ENCODE data around the gene H6PD. TPM values are rescaled to one million over a fixed set of nuclear protein-coding genes. Genes with fewer than 3 reads are reported as not detected.
A peak's percentile ranks its signal among the peaks of the same experiment; 100 is the strongest.

H6PD gene
- total and polyA plus RNA-seq, 4 donors: 28.9 to 134 (median 56.8) TPM

DNA sequence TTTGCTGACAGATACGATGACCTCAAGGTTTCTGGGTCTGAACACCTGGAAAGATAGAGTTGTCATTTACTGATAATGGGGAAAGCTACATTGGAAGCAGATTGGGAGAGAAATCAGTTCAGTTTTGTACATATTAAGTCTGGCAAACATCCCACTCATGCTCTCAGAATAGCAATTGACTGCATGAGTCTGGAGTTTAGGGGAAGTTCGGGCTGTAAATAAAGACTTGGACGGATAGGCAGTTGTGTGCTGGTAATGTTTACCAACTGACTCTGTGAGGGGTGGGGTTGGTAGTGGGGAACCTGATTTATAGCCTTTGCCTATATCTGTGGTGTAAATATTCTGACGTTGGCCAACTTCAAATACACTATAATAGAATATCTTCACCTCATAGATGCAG, 4.0 kb downstream of the H6PD start (continued):
- TF ChIP-seq JUND (IDR thresholded peaks at IDR 0.05) (peak in 1 of 2 donors; percentile 63), EGR1 (IDR thresholded peaks at IDR 0.05; ENCODE audit: low read depth in 2 of 2) (peak in 1 of 2 donors; percentile 36), TAF1 (conservative IDR thresholded peaks at IDR 0.05) (no peak)

DNA sequence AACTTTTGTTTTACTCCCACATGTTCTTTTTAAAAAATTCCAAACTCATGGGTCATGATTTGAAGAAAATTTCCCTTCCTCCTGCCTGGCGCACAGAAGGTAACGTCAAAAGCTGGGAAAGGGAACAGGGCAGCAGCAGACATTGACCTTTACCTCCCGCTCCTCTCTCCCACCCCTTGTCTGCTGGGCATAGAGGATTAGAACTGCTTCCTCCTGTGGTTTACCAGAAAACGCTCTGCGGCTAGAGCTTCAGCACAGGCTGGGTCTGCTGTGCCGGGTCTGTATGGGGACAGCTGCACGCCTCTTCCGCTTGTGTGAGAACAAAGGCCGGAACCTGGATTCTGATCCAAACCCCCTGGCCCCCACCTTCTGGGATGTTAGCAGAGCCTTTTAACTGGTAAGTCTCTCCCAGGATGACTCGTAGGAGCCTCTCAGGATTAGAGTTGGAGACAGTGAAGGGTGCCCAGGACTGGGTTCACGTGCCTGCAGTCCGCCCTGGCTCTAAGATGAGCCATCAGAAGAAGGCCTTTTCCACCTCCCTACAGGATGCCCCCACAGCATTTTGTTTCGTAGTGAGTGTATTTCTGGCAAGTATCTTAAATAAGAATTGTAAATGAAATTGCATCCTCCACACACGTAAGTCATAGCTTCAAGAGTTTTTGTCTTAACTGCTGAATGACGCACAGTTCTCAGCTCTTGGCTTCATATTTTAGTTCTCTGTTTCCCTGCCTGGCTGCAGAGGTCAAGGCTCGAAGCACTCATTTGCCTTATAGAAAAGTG, 5.2 kb downstream of the H6PD start:
- Histone ChIP-seq H3K27me3 (ENCODE audit: control insufficient read depth in 4 of 4, insufficient read depth in 4 of 4, low read length in 3 of 4) (no peaks in the 10 kb centered on the region), H3K9me3 (ENCODE audit: control insufficient read depth in 4 of 4, low read length in 3 of 4) (no peaks in the 10 kb centered on the region), H3K9ac (ENCODE audit: low read depth in 1 of 2, low read length in 2 of 2) (peak overlapping the region; percentile 80 to 96), H3K4me1 (ENCODE audit: control insufficient read depth in 4 of 4, insufficient read depth in 4 of 4, low read length in 3 of 4) (peaks cover 22 to 53% (median 37%) of the 10 kb centered on the region in 4 donors), H3K27ac (ENCODE audit: low read depth in 1 of 2, low read length in 2 of 2) (peak overlapping the region; percentile 96 to 99), H3K4me3 (ENCODE audit: low read depth in 1 of 3, low read length in 3 of 3) (peak overlapping the region; percentile 59 to 70 (median 64)), H3K36me3 (ENCODE audit: control insufficient read depth in 4 of 4, insufficient read depth in 3 of 4, low read depth in 1 of 4, low read length in 3 of 4) (peaks cover 0 to 6% (median under 1%) of the 10 kb centered on the region in 4 donors)
- WGBS: 27% methylated on average over 16 of the region's 16 CpGs
- peak; percentile 56 for DNase-seq (ENCODE audit: low spot score)
- TF ChIP-seq NR2F2 (IDR thresholded peaks at IDR 0.05): peak; percentile 82
- TF ChIP-seq, protein P1, sequence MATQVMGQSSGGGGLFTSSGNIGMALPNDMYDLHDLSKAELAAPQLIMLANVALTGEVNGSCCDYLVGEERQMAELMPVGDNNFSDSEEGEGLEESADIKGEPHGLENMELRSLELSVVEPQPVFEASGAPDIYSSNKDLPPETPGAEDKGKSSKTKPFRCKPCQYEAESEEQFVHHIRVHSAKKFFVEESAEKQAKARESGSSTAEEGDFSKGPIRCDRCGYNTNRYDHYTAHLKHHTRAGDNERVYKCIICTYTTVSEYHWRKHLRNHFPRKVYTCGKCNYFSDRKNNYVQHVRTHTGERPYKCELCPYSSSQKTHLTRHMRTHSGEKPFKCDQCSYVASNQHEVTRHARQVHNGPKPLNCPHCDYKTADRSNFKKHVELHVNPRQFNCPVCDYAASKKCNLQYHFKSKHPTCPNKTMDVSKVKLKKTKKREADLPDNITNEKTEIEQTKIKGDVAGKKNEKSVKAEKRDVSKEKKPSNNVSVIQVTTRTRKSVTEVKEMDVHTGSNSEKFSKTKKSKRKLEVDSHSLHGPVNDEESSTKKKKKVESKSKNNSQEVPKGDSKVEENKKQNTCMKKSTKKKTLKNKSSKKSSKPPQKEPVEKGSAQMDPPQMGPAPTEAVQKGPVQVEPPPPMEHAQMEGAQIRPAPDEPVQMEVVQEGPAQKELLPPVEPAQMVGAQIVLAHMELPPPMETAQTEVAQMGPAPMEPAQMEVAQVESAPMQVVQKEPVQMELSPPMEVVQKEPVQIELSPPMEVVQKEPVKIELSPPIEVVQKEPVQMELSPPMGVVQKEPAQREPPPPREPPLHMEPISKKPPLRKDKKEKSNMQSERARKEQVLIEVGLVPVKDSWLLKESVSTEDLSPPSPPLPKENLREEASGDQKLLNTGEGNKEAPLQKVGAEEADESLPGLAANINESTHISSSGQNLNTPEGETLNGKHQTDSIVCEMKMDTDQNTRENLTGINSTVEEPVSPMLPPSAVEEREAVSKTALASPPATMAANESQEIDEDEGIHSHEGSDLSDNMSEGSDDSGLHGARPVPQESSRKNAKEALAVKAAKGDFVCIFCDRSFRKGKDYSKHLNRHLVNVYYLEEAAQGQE (IDR thresholded peaks at IDR 0.05): peak; percentile 93
- peak; percentile 96 for TF ChIP-seq TAF1 (conservative IDR thresholded peaks at IDR 0.05)
- TF ChIP-seq HNF4G (IDR thresholded peaks at IDR 0.05): peak; percentile 28
- peak in 1 of 2 donors; percentile 47 for TF ChIP-seq RAD21 (IDR thresholded peaks at IDR 0.05)
- peak in 1 of 2 donors; percentile 7 for TF ChIP-seq GABPA (IDR thresholded peaks at IDR 0.05 in 1 of 2, conservative IDR thresholded peaks at IDR 0.05 in 1 of 2)
- TF ChIP-seq, protein P2, sequence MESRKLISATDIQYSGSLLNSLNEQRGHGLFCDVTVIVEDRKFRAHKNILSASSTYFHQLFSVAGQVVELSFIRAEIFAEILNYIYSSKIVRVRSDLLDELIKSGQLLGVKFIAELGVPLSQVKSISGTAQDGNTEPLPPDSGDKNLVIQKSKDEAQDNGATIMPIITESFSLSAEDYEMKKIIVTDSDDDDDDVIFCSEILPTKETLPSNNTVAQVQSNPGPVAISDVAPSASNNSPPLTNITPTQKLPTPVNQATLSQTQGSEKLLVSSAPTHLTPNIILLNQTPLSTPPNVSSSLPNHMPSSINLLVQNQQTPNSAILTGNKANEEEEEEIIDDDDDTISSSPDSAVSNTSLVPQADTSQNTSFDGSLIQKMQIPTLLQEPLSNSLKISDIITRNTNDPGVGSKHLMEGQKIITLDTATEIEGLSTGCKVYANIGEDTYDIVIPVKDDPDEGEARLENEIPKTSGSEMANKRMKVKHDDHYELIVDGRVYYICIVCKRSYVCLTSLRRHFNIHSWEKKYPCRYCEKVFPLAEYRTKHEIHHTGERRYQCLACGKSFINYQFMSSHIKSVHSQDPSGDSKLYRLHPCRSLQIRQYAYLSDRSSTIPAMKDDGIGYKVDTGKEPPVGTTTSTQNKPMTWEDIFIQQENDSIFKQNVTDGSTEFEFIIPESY (IDR thresholded peaks at IDR 0.05): peak; percentile 60
- TF ChIP-seq YY1 (IDR thresholded peaks at IDR 0.05): peak; percentile 83
- peak; percentile 87 for TF ChIP-seq SP1 (IDR thresholded peaks at IDR 0.05)
- peak; percentile 70 to 76 for TF ChIP-seq HNF4A (conservative IDR thresholded peaks at IDR 0.05)
- TF ChIP-seq, protein P3, sequence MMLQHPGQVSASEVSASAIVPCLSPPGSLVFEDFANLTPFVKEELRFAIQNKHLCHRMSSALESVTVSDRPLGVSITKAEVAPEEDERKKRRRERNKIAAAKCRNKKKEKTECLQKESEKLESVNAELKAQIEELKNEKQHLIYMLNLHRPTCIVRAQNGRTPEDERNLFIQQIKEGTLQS (IDR thresholded peaks at IDR 0.05): peak; percentile 62
- peak; percentile 42 to 75 for TF ChIP-seq JUND (IDR thresholded peaks at IDR 0.05)
- TF ChIP-seq, protein P4, sequence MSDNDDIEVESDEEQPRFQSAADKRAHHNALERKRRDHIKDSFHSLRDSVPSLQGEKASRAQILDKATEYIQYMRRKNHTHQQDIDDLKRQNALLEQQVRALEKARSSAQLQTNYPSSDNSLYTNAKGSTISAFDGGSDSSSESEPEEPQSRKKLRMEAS (IDR thresholded peaks at IDR 0.05): peak; percentile 80
- peak in 1 of 2 donors; percentile 53 for TF ChIP-seq EGR1 (IDR thresholded peaks at IDR 0.05; ENCODE audit: low read depth in 2 of 2)
- peak; percentile 85 to 89 for TF ChIP-seq RXRA (IDR thresholded peaks at IDR 0.05)
- peak; percentile 32 for TF ChIP-seq FOXA1 (IDR thresholded peaks at IDR 0.05)
- TF ChIP-seq FOXA2 (IDR thresholded peaks at IDR 0.05): peak; percentile 49
- TF ChIP-seq, protein P5, sequence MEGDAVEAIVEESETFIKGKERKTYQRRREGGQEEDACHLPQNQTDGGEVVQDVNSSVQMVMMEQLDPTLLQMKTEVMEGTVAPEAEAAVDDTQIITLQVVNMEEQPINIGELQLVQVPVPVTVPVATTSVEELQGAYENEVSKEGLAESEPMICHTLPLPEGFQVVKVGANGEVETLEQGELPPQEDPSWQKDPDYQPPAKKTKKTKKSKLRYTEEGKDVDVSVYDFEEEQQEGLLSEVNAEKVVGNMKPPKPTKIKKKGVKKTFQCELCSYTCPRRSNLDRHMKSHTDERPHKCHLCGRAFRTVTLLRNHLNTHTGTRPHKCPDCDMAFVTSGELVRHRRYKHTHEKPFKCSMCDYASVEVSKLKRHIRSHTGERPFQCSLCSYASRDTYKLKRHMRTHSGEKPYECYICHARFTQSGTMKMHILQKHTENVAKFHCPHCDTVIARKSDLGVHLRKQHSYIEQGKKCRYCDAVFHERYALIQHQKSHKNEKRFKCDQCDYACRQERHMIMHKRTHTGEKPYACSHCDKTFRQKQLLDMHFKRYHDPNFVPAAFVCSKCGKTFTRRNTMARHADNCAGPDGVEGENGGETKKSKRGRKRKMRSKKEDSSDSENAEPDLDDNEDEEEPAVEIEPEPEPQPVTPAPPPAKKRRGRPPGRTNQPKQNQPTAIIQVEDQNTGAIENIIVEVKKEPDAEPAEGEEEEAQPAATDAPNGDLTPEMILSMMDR (IDR thresholded peaks at IDR 0.05; ENCODE audit: low read depth, low read length, missing input control): no peak

Data from liver (tissue), 9 donors.